Sciatic nerve (tissue), 2 donors: Measurements from ENCODE around the gene RNU1-4. TPM values are rescaled to one million over a fixed set of nuclear protein-coding genes. Genes with fewer than 3 reads are reported as not detected.
"Not testable (repeated sequence)": the region's sequence is repeated elsewhere in the genome, so short reads cannot be mapped to it uniquely, and the experiment has no call there.

Experiments used
- ATAC-seq: fragments of 200-7000 bp; cut with Tn5 transposase; one replicate; pipeline ENCODE4 v1.9.1; 2020; ENCODE audit warnings: mild to moderate bottlenecking, moderate library complexity
- DNase-seq: peaks from one replicate; pipeline ENCODE4 v3.0.0-alpha.2; 2020; ENCODE audit warnings: low spot score
- intact Hi-C: fragments of 100-400 bp; cut with DNase I; formaldehyde crosslinking; loops from one replicate; pipeline ENCODE4 v1.14.2; 2022
- total RNA-seq: library from RNA; stranded (reverse); fragmentation: NEBNext Ultra II Directional; extraction: Animal tissue kit (Norgen Biotek cat#: 25700); gene quantifications from one replicate; pipeline ENCODE4 v1.2.1, GENCODE V29; 2021
- donor health status: DM: no; HTN: no; CAD: no.
- donor health status: DM: no; HTN: no; CAD: no.

Gene RNU1-4
- total RNA-seq, 1 donor from 2014 or later = 13,769 TPM

DNA sequence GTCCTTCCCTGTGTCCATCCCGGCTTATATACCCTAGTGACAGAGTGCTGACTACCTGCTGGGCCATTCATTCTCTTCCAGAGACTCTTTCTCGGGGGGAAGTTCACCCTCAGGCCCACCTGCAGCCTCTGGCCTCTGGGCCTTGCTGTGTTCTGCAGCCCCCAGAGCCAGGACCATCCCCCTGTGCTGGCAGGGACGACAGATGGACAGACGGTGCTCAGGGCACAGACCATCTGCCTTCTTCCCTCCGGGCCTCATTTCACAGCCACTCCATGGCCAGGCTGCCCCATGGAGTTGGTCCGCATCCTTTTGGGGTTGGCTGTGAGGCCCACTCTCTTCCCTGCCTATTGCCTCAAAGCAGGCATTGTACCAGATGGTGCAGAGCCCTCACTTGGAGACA lies 34.0 kb upstream of the RNU1-4 start:
- ATAC-seq, intact Hi-C loops, DNase-seq: not testable (repeated sequence)

DNA sequence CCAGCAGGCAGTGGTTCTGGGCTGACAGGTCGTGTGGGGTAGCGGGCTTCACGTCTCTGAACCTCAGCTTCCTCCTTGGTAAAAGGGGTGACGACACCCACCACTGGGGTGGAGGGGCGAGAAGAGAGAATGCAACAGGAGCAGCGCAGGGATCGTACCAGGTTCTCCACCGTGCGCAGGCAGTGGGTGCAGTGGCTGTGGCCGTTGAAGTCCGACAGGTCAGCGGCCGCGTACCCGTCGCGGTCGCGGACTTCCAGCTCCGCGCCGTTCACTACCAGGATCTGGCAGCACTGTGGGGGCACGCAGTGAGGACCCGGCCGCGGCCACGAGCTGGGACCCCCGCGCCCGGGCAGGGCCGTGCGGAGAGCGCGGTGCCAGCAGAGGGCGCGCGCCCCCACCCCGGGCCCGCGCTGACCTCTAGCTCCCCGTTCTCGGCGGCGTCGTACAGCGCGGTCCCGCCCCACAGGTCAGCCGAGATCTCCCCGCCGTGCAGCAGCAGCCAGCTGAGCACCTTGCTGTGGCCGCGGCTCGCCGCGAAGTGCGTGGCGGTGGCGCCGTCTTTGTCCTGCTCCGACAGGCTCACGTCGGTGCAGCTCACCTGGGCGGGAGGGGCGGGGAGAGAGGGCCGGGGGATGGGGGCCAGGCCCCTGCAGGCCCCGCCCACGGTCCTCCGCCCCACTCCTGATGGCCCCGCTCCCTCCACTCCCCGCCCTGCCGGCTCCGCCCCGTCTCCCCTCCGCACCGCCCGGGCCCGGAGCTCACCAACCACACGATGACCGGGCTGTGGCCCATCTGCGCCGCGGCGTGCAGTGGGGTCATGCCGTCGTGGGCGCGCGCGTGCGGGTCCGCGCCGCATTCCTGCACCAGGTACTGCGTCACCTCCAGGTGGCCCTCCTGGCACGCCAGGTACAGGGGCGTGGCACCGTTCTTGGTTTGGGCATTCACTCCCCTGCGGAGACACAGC lies 32.9 kb upstream of the RNU1-4 start:
- ATAC-seq, DNase-seq, intact Hi-C loops: not testable (repeated sequence)

DNA sequence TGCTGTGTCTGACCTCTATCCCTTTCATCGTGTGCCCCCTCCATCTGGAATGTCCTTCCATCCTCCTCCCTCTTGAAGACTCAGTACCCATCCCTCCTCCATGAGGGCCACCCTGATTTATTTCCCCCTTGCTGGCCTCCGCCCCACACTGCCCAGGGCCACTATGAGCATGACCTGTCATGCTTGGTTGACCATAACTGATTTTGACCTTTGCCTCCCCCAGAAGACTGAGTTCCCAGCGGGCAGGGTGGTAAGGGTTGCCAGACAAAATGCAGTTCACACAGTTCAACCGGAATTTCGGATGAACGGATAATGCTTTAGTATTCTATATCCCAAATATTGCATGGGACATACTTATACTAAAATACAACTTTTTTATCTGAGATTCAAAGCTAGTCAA lies 31.6 kb upstream of the RNU1-4 start:
- intact Hi-C loops, DNase-seq, ATAC-seq: not testable (repeated sequence)

DNA sequence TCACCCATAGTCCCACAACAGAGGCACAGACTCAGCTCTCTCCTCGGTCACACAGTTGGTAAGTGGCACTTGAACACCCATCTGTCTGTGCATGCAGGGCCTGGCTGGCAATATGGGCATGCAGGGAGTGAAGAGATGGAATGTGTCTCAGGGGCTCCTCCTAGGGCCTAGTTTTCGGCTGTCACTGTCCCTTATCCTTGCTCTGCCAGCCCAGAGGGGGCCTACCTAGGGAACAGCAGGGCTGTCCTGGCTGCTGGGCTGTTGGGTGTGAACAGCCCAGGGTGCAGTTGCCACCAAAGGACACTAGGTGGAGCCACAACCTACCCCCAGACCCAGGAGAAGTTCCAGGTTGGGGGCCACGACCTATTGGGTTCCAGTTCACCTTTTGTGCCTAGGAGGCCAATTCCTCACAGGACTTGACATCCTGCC lies 30.6 kb upstream of the RNU1-4 start:
- DNase-seq, intact Hi-C loops: not testable (repeated sequence)
- ATAC-seq = peak; percentile 64

DNA sequence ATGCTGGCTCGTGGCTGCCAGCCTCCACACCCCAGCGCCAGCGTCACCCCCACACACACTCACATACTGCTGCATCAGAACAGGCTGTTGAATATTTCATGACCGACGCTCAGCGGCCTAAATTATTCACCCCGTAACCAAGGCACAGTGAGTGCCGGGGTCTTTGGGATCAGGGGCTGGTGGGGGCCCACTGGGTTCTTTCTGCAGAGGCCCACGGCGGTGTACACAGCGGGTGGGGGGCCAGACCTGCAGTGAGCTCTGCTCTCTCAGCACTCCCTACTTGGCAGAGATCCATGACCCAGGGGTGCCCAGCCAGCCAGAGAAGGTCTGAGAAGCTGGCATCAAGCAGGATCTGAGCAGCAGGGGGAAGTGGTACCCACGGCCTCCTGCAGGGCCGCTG lies 29.7 kb upstream of the RNU1-4 start:
- intact Hi-C loops, ATAC-seq, DNase-seq: not testable (repeated sequence)

DNA sequence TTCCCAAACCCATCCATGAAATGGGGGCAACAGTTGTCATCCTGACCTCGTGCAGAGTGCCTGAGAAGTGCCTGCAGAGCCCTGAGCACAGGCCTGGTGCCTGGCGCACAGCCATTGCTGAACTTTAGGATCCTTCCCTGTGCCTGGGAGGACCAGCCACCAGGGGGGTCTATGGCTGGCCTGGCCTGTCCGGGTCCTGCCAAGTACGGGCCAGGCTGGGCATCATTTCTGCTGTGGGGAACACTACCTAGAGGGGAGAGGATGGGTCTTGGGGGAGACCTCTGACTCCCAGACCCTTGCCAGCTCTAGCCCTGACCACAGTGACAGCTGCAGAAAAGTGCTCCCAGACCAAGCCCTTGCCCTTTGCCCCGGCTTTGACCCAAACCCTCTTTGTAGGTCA lies 28.2 kb upstream of the RNU1-4 start:
- intact Hi-C loops, DNase-seq, ATAC-seq: not testable (repeated sequence)

DNA sequence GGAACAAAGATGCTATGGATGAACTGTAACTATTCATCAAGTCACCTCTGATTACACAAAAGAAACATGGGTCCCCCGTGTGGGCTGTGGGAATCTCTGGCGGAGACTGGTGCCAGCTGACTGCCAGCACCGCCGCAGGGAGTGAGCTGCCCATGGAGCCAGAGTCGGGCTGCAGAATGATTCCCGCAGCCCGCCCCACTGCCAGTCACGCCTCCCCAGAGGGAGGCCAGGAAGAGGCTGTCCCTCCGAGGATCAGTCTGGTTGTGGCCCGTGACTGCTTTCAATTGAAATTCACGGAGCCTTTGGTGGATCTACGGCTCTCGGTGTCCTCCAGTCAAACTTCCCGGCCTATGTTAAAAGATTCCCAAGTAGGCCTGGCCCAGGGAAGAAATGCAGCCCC lies 27.7 kb upstream of the RNU1-4 start:
- ATAC-seq, DNase-seq, intact Hi-C loops: not testable (repeated sequence)

DNA sequence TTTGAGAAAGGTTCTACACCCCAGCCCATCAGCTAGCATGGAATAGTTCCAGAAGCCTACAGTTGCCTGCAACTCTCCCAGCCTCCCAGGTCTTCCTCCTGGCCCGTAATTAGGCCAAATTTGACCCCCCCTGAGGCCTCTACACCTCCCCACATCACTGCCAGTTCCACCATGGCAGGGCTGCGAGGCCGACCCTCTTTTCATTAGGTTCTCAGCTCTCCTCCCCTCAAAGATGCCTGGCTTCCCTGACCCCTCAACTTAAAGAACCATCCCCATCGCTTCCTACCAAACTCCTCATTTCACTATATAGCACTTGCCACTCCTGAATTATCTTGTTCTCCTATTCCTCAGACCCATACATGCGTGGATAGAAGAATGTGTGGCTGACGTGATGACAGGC lies 27.3 kb upstream of the RNU1-4 start:
- DNase-seq, intact Hi-C loops: not testable (repeated sequence)

DNA sequence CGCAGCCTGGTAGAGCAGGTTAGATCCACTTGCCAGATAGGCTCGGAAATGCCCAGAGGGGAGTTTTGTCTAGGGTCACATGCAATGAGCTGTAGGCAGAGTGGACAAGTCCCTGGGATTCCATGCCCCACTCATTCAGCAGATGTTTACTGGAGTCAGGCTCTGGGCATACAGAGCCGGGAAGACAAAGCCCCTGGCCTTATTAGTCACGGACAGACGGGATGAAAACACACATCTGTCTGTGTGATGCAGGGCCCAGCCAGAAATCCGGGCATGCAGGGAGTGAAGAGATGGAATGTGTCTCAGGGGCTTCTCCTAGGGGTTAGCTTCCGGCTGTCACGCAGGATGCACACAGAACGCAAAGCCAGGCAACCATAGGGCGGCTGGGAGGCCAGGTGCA lies 26.8 kb upstream of the RNU1-4 start:
- DNase-seq, intact Hi-C loops, ATAC-seq: not testable (repeated sequence)

More for the DNA sequence above, 27.3 kb upstream of the RNU1-4 start:
- not testable (repeated sequence) for ATAC-seq

DNA sequence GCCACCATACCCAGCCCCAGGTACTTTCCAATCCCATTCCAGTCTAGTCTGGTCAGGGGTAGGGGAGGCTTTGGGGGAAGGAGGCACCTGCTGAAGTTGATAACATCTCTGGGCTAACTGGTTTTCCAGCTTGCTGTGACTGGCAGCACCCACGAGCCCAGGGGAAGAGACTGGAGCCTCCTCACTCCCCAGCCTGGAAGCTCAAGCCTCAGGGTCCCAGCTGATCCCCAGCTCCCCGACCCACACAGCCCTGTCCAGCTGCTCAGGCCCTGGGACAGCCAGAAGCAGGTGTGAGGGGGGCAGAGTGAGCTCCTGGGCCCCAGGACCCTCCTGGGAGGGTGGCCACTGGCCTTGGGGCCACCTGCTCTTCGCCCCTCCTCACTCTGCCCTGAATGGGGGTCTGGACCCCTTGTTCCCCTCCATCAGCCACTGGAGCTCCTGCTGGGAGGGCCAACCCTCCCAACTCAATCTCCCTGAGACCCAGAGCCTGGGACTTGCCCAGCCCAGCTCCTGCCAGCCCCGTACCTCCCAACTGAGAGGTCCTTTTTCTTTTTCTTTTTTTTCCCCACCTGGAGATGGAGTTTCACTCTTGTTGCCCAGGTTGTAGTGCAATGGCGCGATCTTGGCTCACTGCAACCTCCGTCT lies 23.5 kb upstream of the RNU1-4 start:
- no peak for ATAC-seq
- intact Hi-C loops = no loop called here
- no peak for DNase-seq

DNA sequence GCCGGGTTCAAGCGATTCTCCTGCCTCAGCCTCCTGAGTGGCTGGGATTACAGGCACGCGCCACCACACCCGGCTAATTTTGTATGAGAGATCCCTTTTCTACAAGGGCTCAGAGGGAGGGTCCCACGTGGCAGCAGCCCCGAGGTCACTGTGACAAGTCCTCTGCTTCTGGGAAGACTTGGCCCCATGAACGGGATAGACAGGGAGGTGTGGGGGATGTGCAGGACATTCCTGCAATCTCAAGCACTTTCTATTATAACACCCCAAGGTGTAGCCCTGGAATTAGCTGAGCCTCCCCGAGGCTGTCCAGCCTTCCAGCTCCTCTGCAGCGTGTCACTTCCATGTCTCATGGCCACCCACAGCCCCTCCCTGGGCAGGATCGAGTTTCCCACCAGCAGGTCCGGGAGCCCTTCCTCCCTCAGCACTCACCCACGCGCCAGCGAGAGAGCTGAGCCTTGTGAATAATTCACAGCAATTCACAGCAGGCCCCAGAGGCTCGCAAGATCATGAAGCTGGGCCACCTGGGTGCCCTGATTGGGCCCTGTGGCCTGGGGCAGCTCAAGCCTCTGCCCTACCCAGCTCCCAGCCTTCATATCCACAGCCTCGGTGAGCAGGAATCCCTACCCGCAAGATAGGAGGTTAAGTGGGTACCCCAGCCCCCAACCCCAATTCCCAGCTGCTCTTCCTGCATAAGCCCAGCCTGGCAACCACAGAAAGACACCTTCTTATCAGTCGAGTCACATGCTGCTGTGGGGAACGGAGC lies 22.8 kb upstream of the RNU1-4 start:
- intact Hi-C loops = no loop called here

DNA sequence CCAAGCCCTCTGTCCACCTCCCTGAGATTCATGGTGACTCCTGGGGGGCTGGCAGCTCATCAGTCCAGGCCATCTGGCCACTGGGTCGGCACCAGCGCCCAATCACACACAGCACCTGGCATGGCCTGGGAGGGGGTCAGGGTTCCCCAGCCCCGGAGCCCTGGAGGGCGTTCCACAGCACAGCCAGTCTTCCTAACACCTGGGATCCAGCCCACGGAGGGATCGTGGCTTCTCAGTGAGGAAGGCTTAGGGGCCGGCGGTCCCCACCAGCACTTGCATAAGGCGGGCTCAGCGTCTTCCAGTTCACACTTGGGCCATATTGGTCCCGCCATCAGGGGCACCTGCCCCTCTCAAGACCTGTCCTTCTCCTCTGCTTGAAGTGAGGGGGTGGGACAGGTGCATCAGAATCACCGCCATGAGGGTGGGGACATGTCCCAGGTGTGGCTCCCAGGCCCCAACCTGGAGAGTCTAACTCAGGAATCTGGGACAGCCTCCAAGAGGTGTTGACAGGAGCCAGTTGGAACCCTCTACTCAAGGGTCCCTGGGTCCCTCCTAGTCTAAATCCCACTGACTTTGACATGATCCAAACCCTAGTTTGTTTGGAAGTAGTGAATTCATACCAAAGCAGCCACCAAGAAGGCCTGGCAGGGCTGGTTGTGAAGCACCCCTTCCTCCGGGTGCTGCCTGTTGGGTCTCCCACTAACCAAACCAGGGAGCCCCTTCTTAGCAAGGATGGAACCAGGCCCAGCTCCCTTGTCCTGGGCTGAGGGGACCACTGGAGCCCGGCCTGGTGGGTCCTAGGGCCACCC lies 22.0 kb upstream of the RNU1-4 start:
- intact Hi-C loops, DNase-seq: not testable (repeated sequence)
- ATAC-seq = peak; percentile 4

More for the DNA sequence above, 22.8 kb upstream of the RNU1-4 start:
- ATAC-seq (peak; percentile 21), DNase-seq (no peak)

DNA sequence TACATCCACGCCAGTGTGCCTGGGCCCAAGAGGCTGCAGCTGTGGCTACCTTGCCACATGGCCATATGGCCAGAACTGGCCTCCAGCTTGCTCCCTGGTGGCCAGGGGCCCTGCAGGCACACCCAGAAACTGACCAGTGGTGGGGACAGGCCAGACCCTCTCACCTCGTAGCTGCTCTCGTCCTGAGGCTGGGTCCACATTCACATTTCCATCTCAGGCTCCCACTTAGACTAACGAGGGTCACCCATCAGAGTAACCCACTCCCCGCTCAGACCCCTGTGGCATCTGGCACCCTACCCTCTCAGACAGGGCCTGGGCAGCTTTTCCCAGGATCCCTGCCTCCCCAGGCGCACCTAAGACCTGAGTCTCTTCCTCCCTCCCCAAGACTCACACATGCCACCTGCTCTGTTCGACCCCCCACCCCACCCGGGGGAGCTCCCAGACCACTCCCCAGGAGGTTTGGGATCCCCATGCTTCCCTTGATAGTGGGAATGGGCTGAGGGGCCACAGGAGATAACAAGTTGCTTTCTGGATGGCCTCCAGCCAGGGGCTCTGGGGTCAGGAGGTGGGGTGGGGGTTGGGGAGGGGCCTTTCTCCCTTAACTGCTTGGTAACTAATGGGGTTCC lies 21.3 kb upstream of the RNU1-4 start:
- DNase-seq (peak; percentile 56), ATAC-seq (peak; percentile 18)
- intact Hi-C loops = no loop called here

DNA sequence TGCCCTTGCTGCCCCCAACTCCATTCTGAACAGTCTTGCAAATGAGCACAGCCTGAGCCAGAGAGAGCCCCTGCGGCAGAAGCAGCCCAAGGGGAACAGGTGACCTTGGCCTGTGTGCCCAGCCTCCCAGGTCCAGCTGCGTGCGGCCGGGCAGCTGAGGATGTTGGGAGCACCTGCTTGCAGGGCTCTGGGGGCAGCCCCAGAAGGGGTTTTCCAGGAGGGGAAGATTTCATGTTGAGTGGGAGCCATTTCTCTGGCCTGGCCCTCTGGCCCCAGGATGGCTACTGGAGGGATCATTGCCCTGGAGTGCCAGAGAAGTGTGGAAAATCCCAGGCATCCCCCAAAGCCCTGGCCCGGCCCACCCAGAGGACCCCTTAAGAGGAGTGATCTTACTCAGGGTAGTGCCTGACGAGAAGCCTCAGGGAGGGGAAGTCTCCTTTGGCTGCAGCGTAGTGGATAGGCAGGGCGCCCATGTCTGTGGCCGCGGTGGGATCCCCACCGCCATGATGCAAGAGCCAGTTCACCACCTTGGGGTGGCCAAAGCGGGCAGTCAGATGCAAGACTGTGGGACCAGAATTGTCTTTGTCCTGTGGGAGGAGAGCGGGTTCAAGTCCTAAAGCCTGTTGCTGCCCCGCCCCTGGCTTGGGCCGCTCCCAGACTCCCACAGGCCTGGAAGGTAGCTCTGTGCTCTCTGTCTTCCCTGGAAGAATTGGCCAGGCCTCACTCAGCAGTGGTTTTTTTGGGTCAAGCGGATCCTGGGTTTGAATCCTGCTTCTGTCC lies 20.6 kb upstream of the RNU1-4 start:
- ATAC-seq (no peak), DNase-seq (peak; percentile 58)
- intact Hi-C loops = no loop called here

DNA sequence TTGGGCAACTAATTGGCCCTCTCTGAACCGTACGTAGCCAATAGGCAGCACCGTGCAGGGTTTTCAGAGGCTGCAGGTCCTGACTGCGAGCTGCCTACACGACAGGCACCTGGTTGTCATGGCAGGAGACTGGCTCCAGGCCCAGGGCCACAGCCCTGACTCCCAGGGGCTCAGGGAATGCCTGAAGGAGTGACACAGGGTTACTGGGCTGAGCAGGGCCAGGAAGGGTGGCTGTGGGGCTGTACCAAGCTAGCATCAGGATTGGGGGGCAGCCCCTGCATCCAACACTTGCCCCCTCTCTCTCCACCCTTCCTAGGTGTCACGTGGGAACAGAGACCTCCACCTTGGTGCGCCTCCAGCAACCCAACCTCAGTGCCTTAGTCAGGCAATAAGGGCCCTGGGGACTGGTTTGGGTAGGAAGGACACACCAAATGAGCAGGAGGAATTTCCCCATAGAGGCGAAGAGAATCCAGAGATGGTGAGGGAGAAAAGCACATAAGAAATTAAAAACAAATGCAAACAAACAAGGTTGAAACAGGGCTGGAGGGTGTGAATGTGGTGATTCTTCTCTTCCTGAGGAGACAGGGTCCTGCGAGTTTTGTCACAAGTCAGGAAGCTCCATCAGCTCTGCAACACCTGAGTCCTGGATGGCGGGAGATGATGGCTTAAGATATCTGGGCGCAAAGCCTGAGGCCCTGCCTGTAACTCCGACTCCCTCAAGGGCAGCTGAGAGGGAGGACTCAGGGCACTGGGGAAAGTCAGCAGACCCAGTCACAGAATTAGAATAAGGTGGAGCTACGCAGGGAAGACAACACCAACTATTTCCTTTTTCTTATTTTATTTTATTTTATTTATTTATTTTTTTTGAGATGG lies 19.7 kb upstream of the RNU1-4 start:
- ATAC-seq (no peak), DNase-seq (no peak)
- intact Hi-C loops = no loop called here
